OCI-LY7 (cell line): ENCODE data around the gene AHSP.

ENCODE experiments used
- EZH2phosphoT487 ChIP-seq: fragments of 200-600 bp; sonication (generic); IDR thresholded peaks from 2 replicates; pipeline ENCODE4 v1.6.1; 2018; ENCODE audit warnings: low read depth, borderline replicate concordance, mild to moderate bottlenecking, mixed run types, antibody characterized with exemption, low read length, moderate library complexity, mixed read lengths
- TF ChIP-seq, protein P1 (sequence below): fragments of 200-600 bp; sonication (generic); conservative IDR thresholded peaks from 2 replicates; pipeline ENCODE4 v1.5.1; 2014; ENCODE audit warnings: mild to moderate bottlenecking, antibody characterized with exemption, low read length, moderate library complexity, mixed read lengths

DNA sequence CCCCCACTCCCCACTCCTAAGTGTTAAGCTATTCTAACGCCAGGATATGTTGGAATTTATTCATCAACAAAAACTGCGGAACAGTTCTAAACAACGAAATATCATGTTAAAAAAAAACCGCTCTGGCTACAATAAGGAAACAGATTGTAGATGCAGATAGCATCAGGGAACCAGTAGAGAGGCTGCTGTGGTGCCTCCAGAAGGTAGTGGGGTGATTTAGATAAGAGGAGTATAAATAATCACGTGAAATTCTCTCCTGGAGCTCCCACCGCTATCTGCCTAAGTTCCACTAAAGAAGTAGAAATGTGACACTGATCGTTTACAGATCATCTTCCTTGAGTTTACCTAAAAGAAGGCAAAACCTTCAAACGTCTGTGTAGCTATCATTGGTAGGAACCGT is 8.0 kb downstream of the AHSP start:
- TF ChIP-seq, protein P1, sequence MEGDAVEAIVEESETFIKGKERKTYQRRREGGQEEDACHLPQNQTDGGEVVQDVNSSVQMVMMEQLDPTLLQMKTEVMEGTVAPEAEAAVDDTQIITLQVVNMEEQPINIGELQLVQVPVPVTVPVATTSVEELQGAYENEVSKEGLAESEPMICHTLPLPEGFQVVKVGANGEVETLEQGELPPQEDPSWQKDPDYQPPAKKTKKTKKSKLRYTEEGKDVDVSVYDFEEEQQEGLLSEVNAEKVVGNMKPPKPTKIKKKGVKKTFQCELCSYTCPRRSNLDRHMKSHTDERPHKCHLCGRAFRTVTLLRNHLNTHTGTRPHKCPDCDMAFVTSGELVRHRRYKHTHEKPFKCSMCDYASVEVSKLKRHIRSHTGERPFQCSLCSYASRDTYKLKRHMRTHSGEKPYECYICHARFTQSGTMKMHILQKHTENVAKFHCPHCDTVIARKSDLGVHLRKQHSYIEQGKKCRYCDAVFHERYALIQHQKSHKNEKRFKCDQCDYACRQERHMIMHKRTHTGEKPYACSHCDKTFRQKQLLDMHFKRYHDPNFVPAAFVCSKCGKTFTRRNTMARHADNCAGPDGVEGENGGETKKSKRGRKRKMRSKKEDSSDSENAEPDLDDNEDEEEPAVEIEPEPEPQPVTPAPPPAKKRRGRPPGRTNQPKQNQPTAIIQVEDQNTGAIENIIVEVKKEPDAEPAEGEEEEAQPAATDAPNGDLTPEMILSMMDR, result no peak
- no peak for TF ChIP-seq EZH2phosphoT487
